Measurements from ENCODE around the gene GPRC5A.
"Not testable (repeated sequence)": the region's sequence is repeated elsewhere in the genome, so short reads cannot be mapped to it uniquely, and the experiment has no call there.

GPRC5A gene, protein sequence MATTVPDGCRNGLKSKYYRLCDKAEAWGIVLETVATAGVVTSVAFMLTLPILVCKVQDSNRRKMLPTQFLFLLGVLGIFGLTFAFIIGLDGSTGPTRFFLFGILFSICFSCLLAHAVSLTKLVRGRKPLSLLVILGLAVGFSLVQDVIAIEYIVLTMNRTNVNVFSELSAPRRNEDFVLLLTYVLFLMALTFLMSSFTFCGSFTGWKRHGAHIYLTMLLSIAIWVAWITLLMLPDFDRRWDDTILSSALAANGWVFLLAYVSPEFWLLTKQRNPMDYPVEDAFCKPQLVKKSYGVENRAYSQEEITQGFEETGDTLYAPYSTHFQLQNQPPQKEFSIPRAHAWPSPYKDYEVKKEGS

DNA sequence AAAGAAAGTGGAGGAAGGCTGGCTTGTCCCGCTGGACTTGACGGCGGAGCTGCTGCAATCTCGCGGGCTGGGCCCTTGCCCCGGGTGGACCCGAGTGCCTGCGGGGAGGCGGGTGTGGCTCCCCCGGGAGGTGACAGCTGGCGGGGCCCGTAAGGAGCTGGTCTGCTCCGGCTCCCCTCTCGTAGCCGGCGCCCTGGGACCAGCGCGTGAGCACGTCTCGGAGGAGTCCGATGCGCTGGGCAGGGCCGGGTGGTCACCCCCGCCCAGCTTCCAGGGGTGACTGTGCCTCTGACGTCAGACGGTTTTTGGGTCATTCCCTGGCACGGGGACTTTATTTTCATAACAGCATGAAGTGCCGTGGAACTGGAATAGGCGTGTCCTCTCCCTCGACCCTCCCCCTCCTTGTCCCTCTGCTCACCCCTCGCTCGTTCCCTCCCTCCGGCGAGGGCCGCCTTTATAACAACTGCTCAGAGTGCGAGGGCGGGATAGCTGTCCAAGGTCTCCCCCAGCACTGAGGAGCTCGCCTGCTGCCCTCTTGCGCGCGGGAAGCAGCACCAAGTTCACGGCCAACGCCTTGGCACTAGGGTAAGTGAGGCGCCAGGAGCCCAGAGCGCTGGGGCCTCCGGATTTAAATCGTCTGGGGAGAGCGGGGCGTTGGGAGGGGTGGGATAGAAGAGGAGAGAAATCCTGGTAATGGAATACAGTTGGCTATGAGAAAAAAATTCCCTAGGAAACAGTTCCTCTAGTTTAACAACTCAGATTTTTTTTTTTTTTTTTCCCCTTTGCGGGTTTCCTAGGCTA, at the start of gene GPRC5A:
GPRC5A (plus strand) TSS at position 483 of the 801 bp plus-strand sequence. CDS start 16,688 bp downstream, outside the sequence.
- DNase-seq = peak; percentile 88

DNA sequence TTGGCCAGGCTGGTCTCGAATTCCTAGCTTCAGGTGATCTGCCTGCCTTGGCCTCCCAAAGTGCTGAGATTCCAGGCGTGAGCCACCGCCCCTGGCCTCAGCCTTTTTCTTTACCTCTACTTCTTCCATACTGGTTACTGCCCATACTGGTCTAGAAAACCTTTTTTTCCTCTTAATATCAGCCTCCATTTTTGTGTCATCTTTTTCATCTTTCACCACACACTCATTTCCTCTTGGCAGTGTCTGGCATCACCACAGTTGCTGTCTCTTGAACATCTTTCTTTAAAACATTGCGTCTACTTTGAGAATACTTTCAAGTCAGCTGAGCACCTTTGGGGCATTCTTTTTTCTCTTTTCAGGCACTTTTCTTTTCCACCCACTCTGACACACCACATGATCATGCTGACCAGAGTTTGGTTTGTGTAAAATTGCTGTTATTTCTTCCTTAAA, 45.5 kb upstream of the GPRC5A start:
- DNase-seq = no peak

DNA sequence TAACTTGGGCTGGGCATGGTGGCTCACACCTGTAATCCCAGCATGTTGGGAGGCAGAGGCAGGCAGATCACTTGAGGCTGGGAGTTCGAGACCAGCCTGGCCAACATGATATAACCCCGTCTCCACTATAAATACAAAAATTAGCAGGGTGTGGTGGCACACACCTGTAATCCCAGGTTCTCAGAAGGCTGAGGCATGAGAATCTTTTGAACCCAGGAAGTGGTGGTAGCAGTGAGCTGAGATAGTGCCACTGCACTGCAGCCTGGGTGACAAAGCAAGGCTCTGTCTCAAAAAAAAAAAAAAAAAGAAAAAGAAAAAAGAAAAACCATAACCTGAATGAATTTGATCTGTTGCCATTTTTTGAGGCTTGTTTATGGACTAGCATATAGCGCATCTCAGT, 44.6 kb upstream of the GPRC5A start:
- DNase-seq = not testable (repeated sequence)

DNA sequence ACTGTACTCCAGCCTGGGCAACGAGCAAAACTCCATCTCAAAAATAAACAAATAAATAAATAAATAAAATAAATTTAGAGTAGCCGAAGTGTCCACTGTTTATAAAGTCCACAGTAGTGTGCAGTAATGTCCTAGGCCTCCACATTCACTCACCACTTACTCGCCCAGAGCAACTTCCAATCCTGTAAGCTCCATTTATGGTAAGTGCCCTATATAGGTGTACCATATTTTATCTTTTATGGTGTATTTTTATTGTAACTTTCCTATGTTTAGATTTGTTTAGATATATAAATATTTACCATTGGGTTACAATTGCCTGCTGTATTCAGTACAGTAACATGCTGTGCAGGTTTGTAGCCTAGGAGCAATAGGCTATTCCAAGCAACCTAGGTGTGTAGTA, 37.9 kb upstream of the GPRC5A start:
- DNase-seq = no peak

DNA sequence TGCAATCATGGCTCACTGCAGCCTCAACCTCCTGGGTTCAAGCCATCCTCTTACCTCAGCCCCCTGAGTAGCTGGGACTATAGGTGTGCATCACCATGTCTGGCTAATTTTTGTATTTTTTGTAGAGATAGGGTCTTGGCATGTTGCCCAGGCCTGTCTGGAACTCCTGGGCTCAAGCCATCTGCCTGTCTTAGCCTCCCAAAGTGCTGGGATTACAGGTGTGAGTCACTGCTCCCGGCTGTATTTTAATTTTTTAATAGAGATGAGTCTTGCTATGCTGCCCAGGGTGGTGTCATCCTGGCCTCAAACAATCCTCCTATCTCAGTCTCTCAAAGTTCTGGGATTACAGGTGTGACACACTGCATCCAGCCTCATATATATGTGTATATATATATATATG, 31.7 kb upstream of the GPRC5A start:
- DNase-seq = no peak

DNA sequence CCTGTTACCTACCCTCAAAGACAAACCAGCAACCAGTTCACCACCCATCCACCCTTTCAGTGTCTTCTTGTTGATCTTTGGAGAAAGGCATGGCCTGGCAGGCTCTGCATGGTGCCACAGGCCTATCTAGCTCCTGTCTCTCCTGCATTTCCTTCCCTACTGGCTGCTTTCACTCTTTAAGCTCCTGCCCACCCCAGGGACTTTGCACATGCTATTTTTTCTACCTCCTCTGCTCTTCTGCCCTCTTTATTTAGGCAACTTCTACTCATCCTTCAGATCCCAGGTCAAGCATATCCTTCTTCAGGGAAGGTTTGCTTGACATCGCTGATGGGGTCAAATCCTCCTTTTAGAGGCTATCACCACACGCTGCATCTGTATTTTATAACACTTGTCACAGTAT, 27.1 kb upstream of the GPRC5A start:
- no peak for DNase-seq

DNA sequence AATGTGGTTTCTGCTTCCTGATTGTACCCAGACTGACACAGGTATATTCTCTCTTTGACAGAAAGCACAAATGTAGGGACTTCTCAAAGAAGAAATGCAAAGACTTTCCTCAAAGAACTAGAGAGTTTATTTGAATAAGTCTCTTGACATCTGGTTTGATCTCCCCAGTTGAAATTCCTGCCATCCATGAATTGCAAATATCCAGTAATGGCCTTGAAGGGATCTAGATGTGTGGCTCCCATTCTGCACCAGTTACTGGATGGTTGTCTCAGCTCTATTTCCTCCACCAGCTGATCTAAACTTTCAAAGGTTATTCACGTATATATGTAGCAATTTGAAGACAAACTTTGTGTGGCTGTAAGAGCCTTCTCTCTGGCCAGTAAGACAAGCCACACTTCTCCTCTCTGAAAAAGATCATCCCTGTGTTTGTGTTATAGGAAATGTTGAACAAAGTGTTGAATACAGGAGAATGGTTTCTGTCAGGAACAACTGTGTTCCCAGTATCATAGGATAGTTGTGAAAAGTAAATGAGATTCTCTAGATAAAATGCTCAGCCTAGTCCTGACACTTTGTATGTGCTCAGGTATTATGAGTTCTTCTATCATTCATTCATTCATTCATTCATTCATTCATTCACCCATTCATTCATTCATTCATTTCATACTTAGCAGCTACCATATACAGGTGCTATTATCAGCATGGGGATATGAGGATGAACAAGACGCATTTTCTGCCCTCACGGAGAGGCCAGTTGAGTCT, 22.7 kb upstream of the GPRC5A start:
- no peak for DNase-seq

DNA sequence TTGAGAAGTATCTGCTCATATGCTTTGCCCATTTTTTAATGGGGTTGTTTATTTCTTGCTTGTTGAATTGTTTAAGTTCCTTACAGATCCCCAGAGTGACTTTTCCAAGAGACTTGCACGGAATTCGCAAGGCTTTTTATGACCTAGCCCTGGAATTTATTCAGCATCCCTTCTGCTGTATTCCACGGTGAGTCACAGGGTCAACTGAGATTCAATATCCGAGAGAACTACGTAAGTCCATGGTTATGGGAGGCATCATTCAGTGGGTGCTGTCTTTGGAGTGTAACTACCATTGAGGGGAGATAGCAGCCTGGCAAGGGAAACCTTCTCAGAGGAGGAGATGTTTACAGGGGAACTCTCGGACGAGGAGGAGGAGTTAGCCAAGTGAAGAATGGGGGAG, 20.9 kb upstream of the GPRC5A start:
- DNase-seq = peak; percentile 96

DNA sequence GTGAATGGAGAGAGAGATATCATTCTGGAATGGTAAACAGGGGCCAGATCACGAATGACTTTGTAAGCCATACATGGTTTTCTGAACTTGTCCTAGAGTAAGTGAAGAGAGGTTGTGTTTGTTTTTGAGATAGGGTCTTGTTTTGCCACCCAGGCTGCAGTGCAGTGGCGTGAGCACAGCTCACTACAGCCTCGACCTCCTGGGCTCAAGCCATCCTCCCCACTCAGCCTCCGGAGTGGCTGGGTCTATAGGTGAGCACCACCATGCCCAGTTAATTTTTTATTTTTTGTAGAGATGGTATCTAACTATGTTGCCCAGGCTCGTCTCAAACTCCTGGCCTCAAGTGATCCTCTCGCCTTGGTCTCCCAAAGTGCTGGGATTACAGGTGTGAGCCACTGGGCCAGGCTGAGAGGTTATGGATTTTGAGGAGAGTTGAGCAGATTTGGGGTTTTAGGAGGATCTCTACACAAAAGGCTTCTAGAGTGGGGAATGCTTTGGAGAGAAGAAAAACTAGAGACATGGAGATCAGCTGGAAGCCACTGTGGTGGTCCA, 19.7 kb upstream of the GPRC5A start:
- DNase-seq = no peak

DNA sequence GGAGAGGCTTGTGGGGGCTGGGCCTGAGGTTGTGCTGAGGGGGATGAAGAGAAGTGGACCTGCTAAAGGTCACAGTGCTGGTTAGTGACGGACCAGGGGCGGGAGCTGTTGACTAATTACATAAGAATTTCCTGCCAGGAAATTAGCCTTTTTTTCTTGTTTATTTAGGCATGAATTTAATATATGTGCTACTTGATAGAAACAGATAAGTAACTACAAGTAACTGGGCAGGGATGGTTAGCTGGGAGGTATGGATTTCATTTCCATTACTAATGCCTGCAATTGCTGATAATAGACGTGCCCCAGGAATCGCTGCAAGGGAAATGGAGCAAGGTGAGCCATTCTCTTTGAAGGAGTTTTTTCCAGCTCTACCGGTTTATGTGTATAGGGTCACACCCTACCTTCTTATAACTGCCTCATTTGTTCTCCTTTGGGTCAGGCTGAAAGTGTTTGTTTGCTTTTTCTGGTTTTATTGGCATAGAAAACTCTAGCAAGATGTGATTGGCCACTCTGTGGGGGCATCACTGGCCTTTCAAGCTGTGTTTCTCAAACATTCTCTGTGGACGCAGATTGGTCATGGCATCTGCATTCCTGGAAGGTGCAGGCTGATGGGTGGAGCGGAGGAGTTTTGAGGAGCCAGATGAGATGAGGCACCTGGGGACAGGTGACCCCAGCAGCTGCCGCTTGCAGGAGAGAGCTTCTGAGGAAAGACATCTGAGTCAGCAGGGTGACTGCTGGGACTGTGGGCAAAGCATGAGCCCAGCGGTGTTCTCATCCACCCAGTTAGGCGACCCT, 19.0 kb upstream of the GPRC5A start:
- DNase-seq = no peak

DNA sequence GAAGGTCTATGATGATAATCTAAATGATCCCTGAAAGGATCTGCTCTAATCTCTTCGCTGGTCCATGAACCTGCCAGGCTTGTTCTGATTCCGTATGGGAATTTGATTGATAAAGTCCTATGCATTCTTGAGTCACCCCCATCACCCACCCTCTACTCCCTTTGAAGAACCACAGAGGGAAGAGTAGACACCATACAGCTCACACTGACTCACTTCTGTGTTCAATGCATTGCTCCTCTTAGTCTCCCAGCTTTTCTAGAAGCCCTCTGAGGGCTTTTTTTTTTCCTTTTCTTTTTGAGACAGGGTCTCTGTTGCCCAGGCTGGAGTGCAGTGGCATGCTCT, 18.5 kb upstream of the GPRC5A start:
- DNase-seq = no peak

DNA sequence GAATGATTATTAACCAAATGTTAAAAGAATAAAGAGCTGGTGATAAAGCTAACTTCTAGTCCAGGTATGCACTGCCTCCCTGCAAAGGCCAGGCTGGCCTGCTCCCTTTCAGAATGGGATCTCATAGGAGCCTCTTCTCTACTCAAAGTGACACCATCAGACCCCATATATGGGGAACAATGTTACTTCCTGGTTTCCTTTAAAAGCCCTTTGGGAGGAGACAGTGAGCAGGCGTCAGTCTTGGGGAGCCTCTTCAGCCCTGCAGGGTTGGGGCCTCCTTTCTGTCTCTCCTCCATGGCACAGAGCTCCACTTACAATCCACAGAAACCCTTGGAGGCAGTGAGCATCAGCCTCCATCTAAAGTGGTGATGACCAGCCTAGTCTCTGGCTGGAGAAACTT, 17.3 kb upstream of the GPRC5A start:
- DNase-seq = no peak

DNA sequence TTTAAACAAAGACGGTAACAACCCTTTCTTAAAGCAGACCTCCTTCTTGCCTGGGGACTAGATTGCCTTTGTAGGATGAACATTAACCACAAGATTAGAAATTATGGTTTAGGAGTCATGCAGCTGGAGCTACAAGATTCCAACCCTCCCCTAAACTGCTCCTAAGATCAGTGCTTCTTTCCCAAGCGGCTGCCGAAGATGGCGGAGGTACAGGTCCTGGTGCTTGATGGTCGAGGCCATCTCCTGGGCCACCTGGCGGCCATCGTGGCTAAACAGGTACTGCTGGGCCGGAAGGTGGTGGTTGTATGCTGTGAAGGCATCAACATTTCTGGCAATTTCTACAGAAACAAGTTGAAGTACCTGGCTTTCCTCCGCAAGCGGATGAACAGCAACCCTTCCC, 16.1 kb upstream of the GPRC5A start:
- not testable (repeated sequence) for DNase-seq

DNA sequence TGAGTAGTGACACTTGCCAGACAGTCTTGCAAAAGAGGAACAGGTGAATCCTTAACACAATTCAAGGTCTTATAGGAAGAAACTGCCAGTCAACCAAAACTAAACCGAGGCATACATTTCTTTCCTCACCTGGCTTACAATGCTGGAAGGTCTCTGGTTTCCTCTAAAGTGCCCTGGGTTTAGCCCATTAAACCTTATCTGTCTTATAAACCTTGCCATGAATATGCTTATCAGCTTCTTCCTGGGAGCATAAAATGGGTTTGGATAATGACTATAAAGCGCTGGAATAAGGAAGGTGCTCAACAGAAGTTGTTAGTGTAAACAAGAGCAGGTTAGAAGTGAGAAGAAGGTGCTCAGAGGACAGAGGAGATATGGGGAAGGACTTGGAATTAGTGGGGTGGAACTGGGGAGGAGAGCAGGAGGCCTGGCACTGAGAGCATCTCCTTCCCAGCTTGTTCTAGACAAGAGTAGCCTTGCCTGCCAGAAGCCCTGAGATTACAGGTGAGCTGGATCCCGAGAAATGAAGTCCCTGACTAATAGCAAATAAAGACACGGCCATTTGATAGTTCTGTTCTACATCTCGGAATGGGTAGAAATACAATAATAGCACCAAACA, 14.1 kb upstream of the GPRC5A start:
- DNase-seq = no peak

DNA sequence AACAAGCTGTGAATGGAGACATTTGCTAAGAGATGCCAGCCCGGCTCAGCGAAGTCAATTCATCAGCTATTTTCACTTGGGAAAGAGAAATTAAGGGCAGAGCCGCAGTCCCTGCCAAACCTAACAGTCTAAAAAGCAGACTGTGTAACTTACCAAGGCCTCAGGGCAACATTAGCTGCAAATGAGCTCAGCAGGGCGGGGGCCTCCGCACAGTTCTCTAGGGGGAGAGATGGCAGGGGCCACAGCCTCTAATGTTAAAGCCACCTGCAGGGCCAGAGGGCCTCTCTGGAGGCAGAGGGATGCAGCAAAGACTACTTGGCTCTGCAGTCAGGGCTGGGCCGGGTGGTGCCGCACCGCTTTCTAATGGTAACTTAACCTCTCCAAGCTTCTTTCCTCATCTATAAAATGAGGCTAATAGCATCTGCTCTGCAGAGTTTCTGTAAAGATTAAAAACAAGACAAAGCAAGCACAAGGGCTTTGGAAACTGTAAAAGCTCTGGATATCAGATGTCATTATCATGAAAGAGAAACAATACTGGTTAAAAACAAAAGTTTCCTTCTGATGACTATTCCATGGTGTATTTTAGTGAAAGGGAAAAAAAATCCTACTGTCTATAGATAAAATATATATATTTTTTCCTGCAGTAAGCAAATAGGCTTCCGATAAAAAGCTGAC, 13.4 kb upstream of the GPRC5A start:
- no peak for DNase-seq

DNA sequence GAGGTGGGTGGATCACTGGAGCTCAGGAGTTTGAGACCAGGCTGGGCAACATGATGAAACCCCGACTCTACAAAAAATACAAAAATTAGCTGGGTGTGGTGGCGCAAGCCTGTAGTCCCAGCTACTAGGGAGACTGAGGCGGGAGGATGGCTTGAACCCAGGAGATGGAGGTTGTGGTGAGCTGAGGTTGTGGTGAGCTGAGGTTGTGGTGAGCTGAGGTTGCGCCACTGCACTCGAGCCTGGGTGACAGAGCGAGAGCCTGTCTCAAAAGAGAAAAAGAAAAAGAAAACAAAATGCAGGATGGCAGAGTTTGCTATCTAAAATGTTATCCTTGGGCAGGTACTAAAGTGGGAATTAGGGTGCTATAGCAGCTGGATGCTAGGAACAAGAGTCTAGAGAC, 10.8 kb upstream of the GPRC5A start:
- no peak for DNase-seq

DNA sequence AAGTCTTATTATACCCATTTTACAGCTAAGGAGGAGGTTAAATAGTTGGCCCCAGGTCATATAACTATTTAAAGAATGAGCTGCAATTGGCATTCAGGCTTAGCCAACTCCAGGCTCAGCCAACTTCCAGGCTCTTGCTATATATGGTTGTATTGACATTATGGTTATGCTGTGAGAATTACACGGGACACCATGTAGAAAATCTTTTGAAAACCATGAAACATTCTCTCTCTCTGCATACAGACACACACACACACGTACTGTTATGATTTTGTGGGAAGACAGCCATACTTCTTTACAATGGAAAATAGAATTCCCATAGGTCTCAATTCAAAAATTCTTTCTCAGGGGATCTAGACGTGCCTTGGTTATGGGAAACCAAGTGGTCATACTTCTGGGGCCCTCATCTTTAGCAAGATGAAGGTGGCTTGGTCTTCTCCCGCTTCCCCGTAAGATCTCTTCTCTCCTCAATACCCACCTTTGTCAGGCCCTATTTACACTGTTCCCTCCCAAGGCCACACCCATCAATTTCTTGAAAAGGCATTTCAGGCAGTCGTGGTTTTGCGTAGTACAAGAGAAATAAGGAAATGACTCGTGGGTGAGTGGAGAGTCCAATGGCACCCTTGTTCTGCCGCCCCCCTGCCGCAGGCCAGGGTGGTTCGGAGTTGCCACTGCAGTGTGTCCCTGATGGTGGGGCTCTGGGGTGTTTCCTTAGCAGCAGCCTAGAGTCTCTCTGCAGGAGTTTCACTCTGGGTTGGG, 10.0 kb upstream of the GPRC5A start:
- no peak for DNase-seq

DNA sequence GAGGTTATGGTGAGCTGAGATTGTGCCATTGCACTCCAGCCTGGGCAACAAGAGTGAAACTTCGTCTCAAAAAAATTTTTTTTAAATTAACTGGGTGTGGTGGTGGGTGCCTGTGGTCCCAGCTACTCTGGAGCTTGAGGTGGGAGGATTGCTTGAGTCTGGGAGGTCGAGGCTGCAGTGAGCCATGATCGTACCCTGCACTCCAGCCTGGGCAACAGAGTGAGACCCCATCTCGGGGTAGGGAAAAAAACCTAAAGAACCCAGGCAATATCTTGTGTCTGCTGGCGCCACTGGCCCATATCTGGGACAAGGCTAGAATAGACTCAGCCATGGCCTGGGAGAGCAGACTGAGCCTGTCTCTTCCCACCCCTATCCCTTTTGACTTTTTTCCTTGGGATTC, 9.1 kb upstream of the GPRC5A start:
- DNase-seq = no peak

DNA sequence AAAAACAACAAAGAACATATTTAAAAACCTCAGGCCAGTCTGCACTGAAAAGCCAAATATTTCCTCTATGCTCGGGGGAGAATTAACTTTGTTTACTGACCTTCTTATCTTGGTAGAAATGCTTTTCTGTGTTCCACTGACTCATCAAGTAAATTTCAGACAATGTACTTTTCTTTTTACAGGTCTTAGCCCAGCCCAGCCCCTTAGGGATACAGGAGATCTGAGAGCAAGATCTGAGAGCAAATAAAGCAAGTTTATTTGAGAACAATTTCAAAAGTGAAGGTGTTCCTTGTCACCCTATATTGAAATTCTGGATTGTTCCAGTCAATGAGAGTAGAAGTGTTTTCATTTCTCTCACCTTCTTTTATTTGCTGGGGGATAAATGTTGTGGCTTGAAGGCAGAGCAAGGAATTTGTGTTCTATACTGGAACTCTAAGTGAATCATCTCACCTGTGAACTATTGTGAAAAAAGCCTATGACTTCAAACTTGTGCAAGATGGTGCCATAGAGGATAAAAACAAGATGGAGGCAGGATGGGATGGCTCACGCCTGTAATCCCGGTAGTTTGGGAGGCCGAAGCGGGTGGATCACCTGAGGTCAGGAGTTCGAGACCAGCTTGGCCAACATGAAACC, 7.9 kb upstream of the GPRC5A start:
- DNase-seq = no peak
